MCF 10A (cell line): ENCODE measurements around the gene GLIS1. TPM values are rescaled to one million over a fixed set of nuclear protein-coding genes. Genes with fewer than 3 reads are reported as not detected.

Experiments
- BruUV-seq: library from RNA; stranded (reverse); fragments of 400-500 nt; replicated peaks from 2 replicates; lab custom pipeline; 2021; lab: Mats Ljungman, UMichigan
- CTCF ChIA-PET: fragments of 300-600 bp; sonication (Branson Sonifier 250); formaldehyde crosslinking; extraction: SDS; loops from one replicate; lab custom pipeline; 2021; ENCODE audit warnings: antibody characterized with exemption, inconsistent platforms; lab: Yijun Ruan, JAX
- POLR2A ChIA-PET: fragments of 300-600, 350-650 bp; sonication (Branson Sonifier 250); formaldehyde crosslinking; extraction: SDS; loops from one replicate; lab custom pipeline; 2020; ENCODE audit warnings: antibody characterized with exemption, inconsistent platforms; lab: Yijun Ruan, JAX
- DNase-seq: peaks from one replicate; pipeline ENCODE4 v3.0.0-alpha.2; 2018; ENCODE audit not compliant: unreplicated experiment
- H3K27ac Mint-ChIP-seq: one replicate; pipeline ENCODE4 v1.8.0; 2022; ENCODE audit warnings: mild to moderate bottlenecking, low read depth, mixed read lengths; ENCODE audit not compliant: unreplicated experiment
- H3K27me3 Mint-ChIP-seq: one replicate; pipeline ENCODE4 v1.8.0; 2022; ENCODE audit warnings: mixed read lengths; ENCODE audit not compliant: insufficient read depth, unreplicated experiment
- H3K36me3 Mint-ChIP-seq: one replicate; pipeline ENCODE4 v1.8.0; 2022; ENCODE audit warnings: mild to moderate bottlenecking, moderate library complexity, mixed read lengths; ENCODE audit not compliant: insufficient read depth, unreplicated experiment
- H3K4me1 Mint-ChIP-seq: one replicate; pipeline ENCODE4 v1.8.0; 2022; ENCODE audit warnings: mixed read lengths; ENCODE audit not compliant: insufficient read depth, unreplicated experiment
- H3K4me3 Mint-ChIP-seq: one replicate; pipeline ENCODE4 v1.8.0; 2022; ENCODE audit warnings: mild to moderate bottlenecking, moderate library complexity, mixed read lengths; ENCODE audit not compliant: unreplicated experiment
- H3K9me3 Mint-ChIP-seq: one replicate; pipeline ENCODE4 v1.8.0; 2022; ENCODE audit warnings: mixed read lengths; ENCODE audit not compliant: unreplicated experiment
- CTCF ChIP-seq: fragments of 200-600 bp; IDR thresholded peaks from one replicate; pipeline ENCODE4 v1.8.0; 2022; ENCODE audit warnings: antibody characterized with exemption, mild to moderate bottlenecking; ENCODE audit not compliant: unreplicated experiment
- intact Hi-C: fragments of 100-400 bp; cut with micrococcal nuclease; formaldehyde crosslinking; loops from 2 replicates; pipeline ENCODE4 v1.14.1; 2022
- total RNA-seq: library from RNA; stranded (reverse); gene quantifications from 2 replicates; pipeline ENCODE4 v1.2.3, GENCODE V29; 2022

Gene GLIS1
- total RNA-seq, 1 experiment from 2014 or later = 0.93 TPM

GRCh38 chr1:53495633-53496345 lies 243.2 kb downstream of the GLIS1 start:
- DNase-seq = no peak
- ChIA-PET POLR2A (interaction anchor here (0.9 kb wide), 1 partner anchor 181 kb away, joined by 3 read pairs; no protein-coding TSS in a partner anchor), CTCF (interaction anchor here (0.6 to 1.2 kb wide), 2 partner anchors 11 to 24 kb away, joined by 3 read pairs; no protein-coding TSS in a partner anchor)
- no peak for TF ChIP-seq CTCF
- H3K27ac Mint-ChIP-seq = no peak overlapping the region
- H3K36me3 Mint-ChIP-seq = no peaks in the 10 kb centered on the region
- BruUV-seq = no TSS peak
- H3K9me3 Mint-ChIP-seq = no peaks in the 10 kb centered on the region
- H3K27me3 Mint-ChIP-seq = peaks cover 10% of the 10 kb centered on the region
- intact Hi-C loops = no loop called here
- H3K4me3 Mint-ChIP-seq = no peak overlapping the region
- no peaks in the 10 kb centered on the region for H3K4me1 Mint-ChIP-seq

DNA sequence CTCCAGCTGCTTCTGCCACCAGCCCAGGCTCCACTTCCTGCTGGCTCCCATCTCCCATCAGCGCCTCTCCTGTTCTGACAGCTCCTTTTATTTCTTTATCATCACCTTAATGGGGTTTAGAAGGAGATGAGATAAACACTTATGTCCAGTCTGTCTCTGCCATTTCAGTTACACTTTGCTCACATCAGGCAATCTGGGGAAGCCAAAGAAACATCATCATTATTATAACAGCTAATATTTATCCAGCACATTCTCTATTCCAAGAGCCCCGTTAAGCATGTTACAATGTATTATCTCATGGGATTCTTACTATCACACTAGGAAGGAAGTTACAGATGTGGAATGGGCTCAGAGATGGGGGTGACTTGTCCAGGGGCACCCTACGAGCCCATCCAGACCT lies 248.6 kb downstream of the GLIS1 start:
- no TSS peak for BruUV-seq

DNA sequence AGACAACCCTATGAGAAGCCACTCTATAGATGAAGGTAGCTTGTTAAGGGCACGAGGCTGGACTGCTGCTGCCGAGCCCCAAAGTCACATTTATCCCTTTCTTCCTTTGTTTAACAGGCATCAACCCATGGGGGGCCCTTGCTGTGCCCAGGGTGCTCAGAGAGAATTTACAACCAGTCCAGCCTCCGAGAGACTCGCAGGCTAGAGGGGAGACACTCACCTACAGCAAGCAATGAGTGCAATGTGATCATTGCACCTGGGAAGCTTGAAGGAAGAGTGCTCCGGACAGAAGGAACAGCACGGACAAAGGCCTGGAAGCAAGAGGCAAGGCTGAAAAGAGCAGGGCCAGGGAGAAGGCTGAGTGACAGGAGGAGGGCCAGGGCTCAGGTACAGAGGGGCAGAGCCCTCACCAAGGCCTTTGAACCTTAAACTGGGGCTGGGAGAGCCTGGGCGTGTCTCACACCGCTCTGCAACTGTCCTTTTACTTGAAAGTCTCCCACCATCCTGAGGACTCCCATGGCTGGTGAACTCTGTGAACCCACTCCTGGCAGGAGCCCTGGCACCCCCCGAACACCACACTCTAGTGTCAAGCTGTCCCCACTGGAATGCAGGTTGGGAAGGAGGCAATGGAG lies 252.5 kb downstream of the GLIS1 start:
- Mint-ChIP-seq H3K27me3 (peaks cover 55% of the 10 kb centered on the region), H3K4me1 (no peaks in the 10 kb centered on the region), H3K36me3 (no peaks in the 10 kb centered on the region), H3K9me3 (no peaks in the 10 kb centered on the region), H3K27ac (no peak overlapping the region), H3K4me3 (no peak overlapping the region)
- intact Hi-C loops = no loop called here
- no TSS peak for BruUV-seq
- CTCF ChIA-PET = interaction anchor here (0.7 to 7.0 kb wide), 17 partner anchors 12 to 345 kb away, joined by 3 to 66 read pairs (median 4); no protein-coding TSS in a partner anchor
- no peak for TF ChIP-seq CTCF
- POLR2A ChIA-PET = no interaction called here
- no peak for DNase-seq

More for the DNA sequence above, 248.6 kb downstream of the GLIS1 start:
- Mint-ChIP-seq H3K4me1 (no peaks in the 10 kb centered on the region), H3K27ac (no peak overlapping the region), H3K36me3 (no peaks in the 10 kb centered on the region), H3K4me3 (no peak overlapping the region), H3K27me3 (peaks cover 55% of the 10 kb centered on the region), H3K9me3 (no peaks in the 10 kb centered on the region)
- CTCF ChIA-PET = interaction anchor here (0.7 to 1.1 kb wide), 4 partner anchors 192 to 272 kb away, joined by 3 to 4 read pairs (median 3); no protein-coding TSS in a partner anchor
- DNase-seq = no peak
- intact Hi-C loops = no loop called here
- TF ChIP-seq CTCF = no peak
- POLR2A ChIA-PET = interaction anchor here (0.8 kb wide), 1 partner anchor 10 kb away, joined by 3 read pairs; no protein-coding TSS in a partner anchor
